ENCODE results near the gene AADACL4.

- TF ChIP-seq CTCF (conservative IDR thresholded peaks at IDR 0.05), result no peak
- TF ChIP-seq ZFX (IDR thresholded peaks at IDR 0.05), result no peak
Observed at GRCh38 chr1:12665511-12665910, 21.6 kb downstream of the AADACL4 start.

Data from C4-2B (cell line).